Midbrain (tissue), 1 donor: ENCODE measurements around the gene MARCHF7.
"Not testable (repeated sequence)": the region's sequence is repeated elsewhere in the genome, so short reads cannot be mapped to it uniquely, and the experiment has no call there.

Experiments
- DNase-seq: peaks from one replicate; lab custom pipeline; 2025; lab: John Stamatoyannopoulos, UW

The MARCHF7 gene

GRCh38 chr2:159716857-159717256 is 4.6 kb downstream of the MARCHF7 start:
- no peak for DNase-seq

GRCh38 chr2:159720676-159721075 is 8.4 kb downstream of the MARCHF7 start:
- DNase-seq = no peak

- DNase-seq = no peak
Measured at GRCh38 chr2:159722580-159722979, 10.3 kb downstream of the MARCHF7 start.

- not testable (repeated sequence) for DNase-seq
Measured at GRCh38 chr2:159724795-159725572, 12.7 kb downstream of the MARCHF7 start.

GRCh38 chr2:159725713-159726112 is 13.4 kb downstream of the MARCHF7 start:
- DNase-seq = no peak

GRCh38 chr2:159728629-159729028 is 16.3 kb downstream of the MARCHF7 start:
- DNase-seq = no peak

GRCh38 chr2:159735648-159736047 is 23.3 kb downstream of the MARCHF7 start:
- no peak for DNase-seq

GRCh38 chr2:159736048-159736447 is 23.7 kb downstream of the MARCHF7 start:
- no peak for DNase-seq

GRCh38 chr2:159737292-159737916 is 25.1 kb downstream of the MARCHF7 start:
- DNase-seq = no peak

GRCh38 chr2:159737917-159738296 is 25.6 kb downstream of the MARCHF7 start:
- DNase-seq = no peak

- no peak for DNase-seq
Measured at GRCh38 chr2:159738509-159739390, 26.4 kb downstream of the MARCHF7 start.

GRCh38 chr2:159742846-159743245 is 30.5 kb downstream of the MARCHF7 start:
- DNase-seq = no peak

- no peak for DNase-seq
Measured at GRCh38 chr2:159744363-159744762, 32.1 kb downstream of the MARCHF7 start.

- DNase-seq = not testable (repeated sequence)
Measured at GRCh38 chr2:159745237-159745636, 32.9 kb downstream of the MARCHF7 start.

- DNase-seq = no peak
Measured at GRCh38 chr2:159748089-159748488, 35.8 kb downstream of the MARCHF7 start.

- DNase-seq = no peak
Measured at GRCh38 chr2:159750873-159751272, 38.6 kb downstream of the MARCHF7 start.

GRCh38 chr2:159753797-159754196 is 41.5 kb downstream of the MARCHF7 start:
- DNase-seq = no peak

- no peak for DNase-seq
Measured at GRCh38 chr2:159755014-159755413, 42.7 kb downstream of the MARCHF7 start.

GRCh38 chr2:159755788-159756187 is 43.5 kb downstream of the MARCHF7 start:
- DNase-seq = no peak

- no peak for DNase-seq
Measured at GRCh38 chr2:159758239-159758638, 45.9 kb downstream of the MARCHF7 start.

GRCh38 chr2:159758686-159759085 is 46.4 kb downstream of the MARCHF7 start:
- DNase-seq = no peak

- DNase-seq = no peak
Measured at GRCh38 chr2:159759577-159759976, 47.3 kb downstream of the MARCHF7 start.

GRCh38 chr2:159760326-159760725 is 48.0 kb downstream of the MARCHF7 start:
- no peak for DNase-seq
